HCT116 (cell line): ENCODE measurements around the gene MMP28. TPM values are rescaled to one million over a fixed set of nuclear protein-coding genes. Genes with fewer than 3 reads are reported as not detected.
A peak's percentile ranks its signal among the peaks of the same experiment; 100 is the strongest.

ENCODE experiments used
- ATAC-seq: fragments of 200-7000 bp; cut with Tn5 transposase; 2 replicates; pipeline ENCODE4 v1.9.1; 2020; ENCODE audit warnings: mild to moderate bottlenecking, moderate library complexity
- BruUV-seq: library from RNA; stranded (reverse); fragments of 400-500 nt; replicated peaks from 2 replicates; lab custom pipeline; 2021; lab: Mats Ljungman, UMichigan
- CTCF ChIA-PET: fragments of 300-600 bp; sonication (Branson Sonifier 250); formaldehyde crosslinking; loops from one replicate; lab custom pipeline; 2021; ENCODE audit warnings: antibody characterized with exemption; lab: Charles Lee
- POLR2A ChIA-PET: fragments of 300-600, 350-600 bp; sonication (Branson Sonifier 250); formaldehyde crosslinking; loops from one replicate; lab custom pipeline; 2021; ENCODE audit warnings: antibody characterized with exemption; lab: Charles Lee
- RAD21 ChIA-PET, 2 experiments: fragments of 300-600 bp; sonication (Branson Sonifier 250); formaldehyde crosslinking; loops; one replicate each; lab custom pipeline; 2023; ENCODE audit warnings: low total read pairs in 2 of 2; ENCODE audit not compliant: uncharacterized antibody in 2 of 2, unreplicated experiment in 2 of 2, low non-redundant PET in 1 of 2; lab: Charles Lee
- DNase-seq: peaks from one replicate; pipeline ENCODE4 v3.0.0-alpha.2; 2010; ENCODE audit warnings: low read depth, low spot score
- H2AFZ ChIP-seq: fragments of 200-600 bp; shearing (Covaris generic), sonication (generic); 2 replicates; pipeline ENCODE4 v1.6.1; 2017; ENCODE audit warnings: low read depth, mixed run types, mixed read lengths, antibody characterized with exemption, low read length; ENCODE audit not compliant: poor library complexity, severe bottlenecking
- H3K27ac ChIP-seq: 2 replicates; pipeline ENCODE4 v1.5.1; 2012; ENCODE audit warnings: low read depth, low read length
- H3K27me3 ChIP-seq: fragments of 200-600 bp; sonication (generic); 2 replicates; pipeline ENCODE4 v1.6.1; 2016; ENCODE audit warnings: mixed run types, low read length, mixed read lengths; ENCODE audit not compliant: insufficient read depth
- H3K36me3 ChIP-seq, 2 experiments: fragments of 200-500 bp in 1 of 2; fragments of 200-600 bp in 1 of 2; sonication (Bioruptor generic) in 1 of 2; sonication (generic) in 1 of 2; 2 replicates each; pipeline versions ENCODE4 v1.5.1 to v1.6.1; 2014 to 2016; ENCODE audit warnings: low read length in 2 of 2, inconsistent platforms in 1 of 2, mixed read lengths in 1 of 2, mixed run types in 1 of 2; ENCODE audit not compliant: insufficient read depth in 2 of 2, control insufficient read depth in 1 of 2
- H3K4me1 ChIP-seq, 2 experiments: fragments of 200-600 bp in 1 of 2; sonication (generic) in 1 of 2; 2 replicates each; pipeline versions ENCODE4 v1.5.1 to v1.6.1; 2012 to 2017; ENCODE audit warnings: low read length in 2 of 2, inconsistent platforms in 1 of 2, mild to moderate bottlenecking in 1 of 2, mixed read lengths in 1 of 2, mixed run types in 1 of 2, moderate library complexity in 1 of 2; ENCODE audit not compliant: insufficient read depth in 2 of 2, control insufficient read depth in 1 of 2
- H3K4me2 ChIP-seq: fragments of 200-600 bp; sonication (generic); 2 replicates; pipeline ENCODE4 v1.6.1; 2017; ENCODE audit warnings: mixed run types, low read length, mixed read lengths
- H3K4me3 ChIP-seq, 2 experiments: fragments of 200-600 bp in 1 of 2; sonication (generic) in 1 of 2; replicated peaks in 1 of 2; 2 replicates each; pipeline ENCODE4 v1.5.1; 2011 to 2016; ENCODE audit warnings: low read length in 2 of 2, control low read depth in 1 of 2, low read depth in 1 of 2, mild to moderate bottlenecking in 1 of 2, mixed read lengths in 1 of 2, mixed run types in 1 of 2
- H3K79me2 ChIP-seq: fragments of 200-600 bp; sonication (generic); 2 replicates; pipeline ENCODE4 v1.6.1; 2017; ENCODE audit warnings: mild to moderate bottlenecking, mixed run types, low read length, moderate library complexity, mixed read lengths; ENCODE audit not compliant: insufficient read depth
- H3K9ac ChIP-seq: fragments of 200-600 bp; sonication (generic); 2 replicates; pipeline ENCODE4 v1.6.1; 2016; ENCODE audit warnings: low read length, mixed read lengths
- H3K9me2 ChIP-seq: fragments of 200-600 bp; sonication (generic), shearing (Covaris generic); 2 replicates; pipeline ENCODE4 v1.6.1; 2017; ENCODE audit warnings: mixed run types, mild to moderate bottlenecking, moderate library complexity; ENCODE audit not compliant: insufficient read depth
- H3K9me3 ChIP-seq, 2 experiments: fragments of 200-500 bp in 1 of 2; fragments of 200-600 bp in 1 of 2; sonication (Bioruptor generic) in 1 of 2; sonication (generic) in 1 of 2; 2 replicates each; pipeline ENCODE4 v1.6.1; 2014 to 2017; ENCODE audit warnings: low read length in 2 of 2, mixed read lengths in 2 of 2, inconsistent platforms in 1 of 2, low read depth in 1 of 2, mild to moderate bottlenecking in 1 of 2, mixed run types in 1 of 2, moderate library complexity in 1 of 2; ENCODE audit not compliant: control insufficient read depth in 1 of 2, insufficient read depth in 1 of 2
- H4K20me1 ChIP-seq: fragments of 200-600 bp; sonication (generic), shearing (Covaris generic); 2 replicates; pipeline ENCODE4 v1.6.1; 2017; ENCODE audit warnings: mixed run types, mild to moderate bottlenecking, moderate library complexity; ENCODE audit not compliant: insufficient read depth
- ATF3 ChIP-seq: IDR thresholded peaks from 2 replicates; pipeline ENCODE4 v1.6.1; 2012
- EGR1 ChIP-seq: IDR thresholded peaks from 2 replicates; pipeline ENCODE4 v1.6.1; 2012; ENCODE audit warnings: low read depth
- JUND ChIP-seq: IDR thresholded peaks from 2 replicates; pipeline ENCODE4 v1.6.1; 2012
- POLR2A ChIP-seq: IDR thresholded peaks from 2 replicates; pipeline ENCODE4 v1.7.0; 2011; ENCODE audit warnings: borderline replicate concordance; ENCODE audit not compliant: insufficient read depth, insufficient read length; ENCODE audit errors: extremely low read depth
- RAD21 ChIP-seq: IDR thresholded peaks from 2 replicates; pipeline ENCODE4 v1.6.1; 2012; ENCODE audit warnings: low read depth, mild to moderate bottlenecking
- REST ChIP-seq: IDR thresholded peaks from 2 replicates; pipeline ENCODE4 v1.6.1; 2012; ENCODE audit warnings: low read depth
- SRF ChIP-seq: IDR thresholded peaks from 2 replicates; pipeline ENCODE4 v1.6.1; 2012; ENCODE audit warnings: low read depth
- YY1 ChIP-seq: IDR thresholded peaks from 2 replicates; pipeline ENCODE4 v1.6.1; 2011; ENCODE audit warnings: low read length, low read depth, moderate library complexity, mild to moderate bottlenecking; ENCODE audit not compliant: insufficient replicate concordance; ENCODE audit errors: extremely low read depth
- ZNF274 ChIP-seq: fragments of 200-500 bp; sonication (Bioruptor generic); IDR thresholded peaks from 2 replicates; pipeline ENCODE4 v1.6.1; 2014; ENCODE audit warnings: mild to moderate bottlenecking, low read depth, low read length, inconsistent platforms
- intact Hi-C: fragments of 100-400 bp; cut with micrococcal nuclease; formaldehyde crosslinking; loops from 2 replicates; pipeline ENCODE4 v1.10.0; 2022
- total RNA-seq: library from RNA; stranded (reverse); gene quantifications from one replicate; pipeline ENCODE4 v1.2.1, GENCODE V29; 2021; ENCODE audit not compliant: unreplicated experiment
- TF ChIP-seq, protein P1 (sequence below), 3 experiments: fragments of 200-600 bp in 1 of 3; sonication (generic) in 1 of 3; IDR thresholded peaks in 2 of 3; conservative IDR thresholded peaks in 1 of 3; 2 replicates each; pipeline ENCODE4 v1.5.1; 2012 to 2017; ENCODE audit warnings: low read depth in 2 of 3, low read length in 2 of 3, antibody characterized with exemption in 1 of 3, borderline replicate concordance in 1 of 3, control low read depth in 1 of 3, mild to moderate bottlenecking in 1 of 3, mixed read lengths in 1 of 3, mixed run types in 1 of 3, moderate library complexity in 1 of 3; ENCODE audit not compliant: insufficient read depth in 1 of 3
- TF ChIP-seq, protein P2 (sequence below): IDR thresholded peaks from 2 replicates; pipeline ENCODE4 v1.6.1; 2011; ENCODE audit warnings: mild to moderate bottlenecking, low read length, moderate library complexity; ENCODE audit not compliant: insufficient replicate concordance; ENCODE audit errors: extremely low read depth

MMP28 gene
- total RNA-seq, 1 experiment from 2014 or later: 2.6 TPM

DNA sequence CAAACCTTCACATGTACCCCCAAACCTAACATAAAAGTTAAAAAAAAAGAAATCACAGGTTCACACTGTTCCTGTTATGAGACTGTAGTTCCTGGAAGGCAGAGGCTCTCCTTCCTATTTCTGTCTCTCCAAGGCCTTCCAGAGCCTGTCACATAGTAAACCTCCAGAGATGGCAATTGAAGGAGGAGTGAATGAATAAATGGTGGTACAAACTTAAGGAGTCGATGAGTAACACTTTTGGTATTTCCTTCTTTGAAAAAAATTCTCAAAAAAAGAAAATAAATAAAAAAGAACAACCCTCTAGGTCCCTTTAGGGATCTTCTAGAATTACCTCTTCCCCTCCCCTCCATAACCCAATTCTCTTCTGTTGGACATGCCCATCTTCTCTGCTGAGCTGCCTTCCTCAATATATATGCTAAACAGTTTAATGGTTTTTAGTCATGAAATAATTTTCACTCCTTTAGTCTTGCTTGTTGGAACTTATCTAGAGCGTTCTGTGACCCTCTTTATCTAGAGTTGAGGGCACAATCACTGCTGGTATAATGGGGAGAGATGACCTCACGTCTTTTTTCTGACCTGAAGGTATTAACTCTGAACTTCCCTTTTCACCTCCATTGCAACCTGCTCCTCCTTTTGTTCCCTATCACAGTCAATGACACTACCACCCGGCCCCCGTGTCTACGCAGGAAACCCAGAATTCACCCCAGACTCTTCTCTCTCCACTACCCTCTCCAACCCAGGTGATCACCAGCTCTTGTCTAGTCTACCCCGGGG is 12.1 kb upstream of the MMP28 start:
- Histone ChIP-seq H3K27ac (no peak overlapping the region), H4K20me1 (peaks cover 22% of the 10 kb centered on the region), H3K4me3 (peak overlapping the region in 1 of 2 experiments; percentile 89; a peak in 1 of 4 replicates), H3K27me3 (no peaks in the 10 kb centered on the region), H3K9me2 (no peaks in the 10 kb centered on the region), H3K36me3 (0 out of 4 replicates have a peak, but pooled peaks cover 0 to 2% of the 10 kb centered on the region in 2 experiments), H3K9me3 (no peaks in the 10 kb centered on the region), H3K4me2 (peak overlapping the region; percentile 92; the same call in 1 of the 2 replicates), H3K4me1 (peaks cover 26 to 44% of the 10 kb centered on the region in 2 experiments), H3K9ac (0 out of 2 replicates have a peak overlapping the region, but pooled peaks have one; percentile 89), H3K79me2 (peaks cover 32% of the 10 kb centered on the region), H2AFZ (no peak overlapping the region)
- intact Hi-C loops: loop anchor here (10.0 kb wide), 1 partner anchor 193 kb away; no protein-coding TSS in a partner anchor
- BruUV-seq: no TSS peak
- DNase-seq (no peak), ATAC-seq (no peak)
- CTCF ChIA-PET: interaction anchor here (1.2 to 3.3 kb wide), 3 partner anchors 9 to 195 kb away, joined by 3 to 76 read pairs (median 6); no protein-coding TSS in a partner anchor
- RAD21 ChIA-PET: no interaction called here
- POLR2A ChIA-PET: interaction anchor here (1.6 to 3.9 kb wide), 4 partner anchors 11 to 43 kb away, joined by 8 to 41 read pairs (median 18); no protein-coding TSS in a partner anchor
- TF ChIP-seq, protein P1, sequence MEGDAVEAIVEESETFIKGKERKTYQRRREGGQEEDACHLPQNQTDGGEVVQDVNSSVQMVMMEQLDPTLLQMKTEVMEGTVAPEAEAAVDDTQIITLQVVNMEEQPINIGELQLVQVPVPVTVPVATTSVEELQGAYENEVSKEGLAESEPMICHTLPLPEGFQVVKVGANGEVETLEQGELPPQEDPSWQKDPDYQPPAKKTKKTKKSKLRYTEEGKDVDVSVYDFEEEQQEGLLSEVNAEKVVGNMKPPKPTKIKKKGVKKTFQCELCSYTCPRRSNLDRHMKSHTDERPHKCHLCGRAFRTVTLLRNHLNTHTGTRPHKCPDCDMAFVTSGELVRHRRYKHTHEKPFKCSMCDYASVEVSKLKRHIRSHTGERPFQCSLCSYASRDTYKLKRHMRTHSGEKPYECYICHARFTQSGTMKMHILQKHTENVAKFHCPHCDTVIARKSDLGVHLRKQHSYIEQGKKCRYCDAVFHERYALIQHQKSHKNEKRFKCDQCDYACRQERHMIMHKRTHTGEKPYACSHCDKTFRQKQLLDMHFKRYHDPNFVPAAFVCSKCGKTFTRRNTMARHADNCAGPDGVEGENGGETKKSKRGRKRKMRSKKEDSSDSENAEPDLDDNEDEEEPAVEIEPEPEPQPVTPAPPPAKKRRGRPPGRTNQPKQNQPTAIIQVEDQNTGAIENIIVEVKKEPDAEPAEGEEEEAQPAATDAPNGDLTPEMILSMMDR (IDR thresholded peaks at IDR 0.05 in 2 of 3, conservative IDR thresholded peaks at IDR 0.05 in 1 of 3; ENCODE audit: borderline replicate concordance in 1 of 3, insufficient read depth in 1 of 3, low read depth in 2 of 3, low read length in 2 of 3): no peak
- TF ChIP-seq ATF3 (no peak), EGR1 (no peak), SRF (no peak), YY1 (no peak), ZNF274 (no peak), RAD21 (no peak), JUND (no peak), REST (no peak), POLR2A (no peak)
- TF ChIP-seq, protein P2, sequence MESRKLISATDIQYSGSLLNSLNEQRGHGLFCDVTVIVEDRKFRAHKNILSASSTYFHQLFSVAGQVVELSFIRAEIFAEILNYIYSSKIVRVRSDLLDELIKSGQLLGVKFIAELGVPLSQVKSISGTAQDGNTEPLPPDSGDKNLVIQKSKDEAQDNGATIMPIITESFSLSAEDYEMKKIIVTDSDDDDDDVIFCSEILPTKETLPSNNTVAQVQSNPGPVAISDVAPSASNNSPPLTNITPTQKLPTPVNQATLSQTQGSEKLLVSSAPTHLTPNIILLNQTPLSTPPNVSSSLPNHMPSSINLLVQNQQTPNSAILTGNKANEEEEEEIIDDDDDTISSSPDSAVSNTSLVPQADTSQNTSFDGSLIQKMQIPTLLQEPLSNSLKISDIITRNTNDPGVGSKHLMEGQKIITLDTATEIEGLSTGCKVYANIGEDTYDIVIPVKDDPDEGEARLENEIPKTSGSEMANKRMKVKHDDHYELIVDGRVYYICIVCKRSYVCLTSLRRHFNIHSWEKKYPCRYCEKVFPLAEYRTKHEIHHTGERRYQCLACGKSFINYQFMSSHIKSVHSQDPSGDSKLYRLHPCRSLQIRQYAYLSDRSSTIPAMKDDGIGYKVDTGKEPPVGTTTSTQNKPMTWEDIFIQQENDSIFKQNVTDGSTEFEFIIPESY: no peak
